ENCODE measurements around the gene UBXN11.

UBXN11 gene

DNA sequence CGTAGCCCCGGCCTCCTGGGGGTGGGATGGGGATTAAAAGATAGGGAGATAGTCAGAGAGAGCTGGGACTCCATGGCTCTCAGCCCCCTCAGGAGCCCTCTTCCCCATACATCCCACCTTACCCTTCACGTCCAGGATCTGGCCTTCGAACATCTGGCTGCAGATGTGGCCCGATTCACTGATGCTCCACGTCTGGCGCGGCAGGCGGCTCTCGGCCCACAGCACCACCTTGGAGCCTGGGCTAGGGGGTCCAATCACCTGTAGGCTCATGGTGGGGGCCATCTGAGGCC lies 15.6 kb upstream of the UBXN11 start:
- Histone ChIP-seq H3K79me2 (ENCODE audit: insufficient read depth, low read length) (no peaks in the 10 kb centered on the region), H3K4me1 (ENCODE audit: insufficient read depth, low read length) (peaks cover 20% of the 10 kb centered on the region), H3K4me2 (ENCODE audit: insufficient read depth, low read length) (no peak overlapping the region), H3K27me3 (ENCODE audit: insufficient read depth, low read length, poor library complexity) (no peaks in the 10 kb centered on the region), H3K4me3 (ENCODE audit: low read depth in 1 of 2, low read length in 2 of 2) (no peak overlapping the region), H2AFZ (ENCODE audit: low read depth, low read length) (no peak overlapping the region), H3K9me3 (ENCODE audit: insufficient read depth, low read length, severe bottlenecking) (no peaks in the 10 kb centered on the region), H3K27ac (ENCODE audit: low read length) (no peak overlapping the region), H3K36me3 (ENCODE audit: insufficient read depth, low read length) (no peaks in the 10 kb centered on the region), H4K20me1 (ENCODE audit: insufficient read depth, low read length) (no peaks in the 10 kb centered on the region), H3K9ac (ENCODE audit: low read depth, low read length) (peak overlapping the region; percentile 15; the same call in 1 of the 2 replicates)
- no peak for TF ChIP-seq EZH2 (IDR thresholded peaks at IDR 0.05; ENCODE audit: borderline replicate concordance, low read depth, low read length, severe bottlenecking)
- TF ChIP-seq, protein P1, sequence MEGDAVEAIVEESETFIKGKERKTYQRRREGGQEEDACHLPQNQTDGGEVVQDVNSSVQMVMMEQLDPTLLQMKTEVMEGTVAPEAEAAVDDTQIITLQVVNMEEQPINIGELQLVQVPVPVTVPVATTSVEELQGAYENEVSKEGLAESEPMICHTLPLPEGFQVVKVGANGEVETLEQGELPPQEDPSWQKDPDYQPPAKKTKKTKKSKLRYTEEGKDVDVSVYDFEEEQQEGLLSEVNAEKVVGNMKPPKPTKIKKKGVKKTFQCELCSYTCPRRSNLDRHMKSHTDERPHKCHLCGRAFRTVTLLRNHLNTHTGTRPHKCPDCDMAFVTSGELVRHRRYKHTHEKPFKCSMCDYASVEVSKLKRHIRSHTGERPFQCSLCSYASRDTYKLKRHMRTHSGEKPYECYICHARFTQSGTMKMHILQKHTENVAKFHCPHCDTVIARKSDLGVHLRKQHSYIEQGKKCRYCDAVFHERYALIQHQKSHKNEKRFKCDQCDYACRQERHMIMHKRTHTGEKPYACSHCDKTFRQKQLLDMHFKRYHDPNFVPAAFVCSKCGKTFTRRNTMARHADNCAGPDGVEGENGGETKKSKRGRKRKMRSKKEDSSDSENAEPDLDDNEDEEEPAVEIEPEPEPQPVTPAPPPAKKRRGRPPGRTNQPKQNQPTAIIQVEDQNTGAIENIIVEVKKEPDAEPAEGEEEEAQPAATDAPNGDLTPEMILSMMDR (IDR thresholded peaks at IDR 0.05; ENCODE audit: borderline replicate concordance, extremely low read depth, low read length, poor library complexity, severe bottlenecking), result no peak
- DNase-seq, result no peak
- no peak for ATAC-seq (ENCODE audit: insufficient read depth, low read depth)

DNA sequence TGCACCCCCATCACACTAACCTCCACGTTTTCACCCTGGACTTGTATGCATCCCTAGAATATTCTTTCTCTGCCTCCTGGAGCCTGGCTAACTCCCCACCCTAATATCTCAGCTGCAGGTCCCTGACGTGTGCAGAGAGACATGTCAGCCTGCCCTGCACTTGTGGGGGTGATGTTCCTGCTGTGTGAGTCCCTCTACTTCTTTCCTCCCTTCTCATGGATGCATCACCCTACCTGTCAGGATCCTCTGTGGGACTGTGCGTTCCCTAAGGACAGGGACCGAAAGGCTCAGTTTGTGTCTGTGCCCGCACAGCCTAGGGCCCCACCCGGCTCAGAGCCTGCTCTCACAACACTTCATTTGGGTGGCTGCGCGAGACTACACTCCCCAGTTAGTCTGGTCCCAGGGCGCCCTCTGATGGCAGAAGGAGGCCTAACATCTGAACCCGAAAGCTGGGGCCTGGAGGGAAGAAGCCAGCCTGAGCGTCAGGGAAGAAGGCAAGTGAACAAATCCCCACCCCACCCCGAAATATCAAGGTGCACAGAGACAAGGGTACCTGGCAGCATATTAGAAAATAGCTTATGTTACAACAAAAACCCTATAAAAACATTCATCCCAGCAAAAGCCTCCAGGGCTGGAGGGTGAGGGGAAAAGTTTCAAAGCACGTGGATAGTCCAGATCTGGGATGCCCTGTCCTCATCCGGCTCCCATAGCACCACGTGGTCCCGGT lies 15.0 kb upstream of the UBXN11 start:
- Histone ChIP-seq H3K4me1 (ENCODE audit: insufficient read depth, low read length) (peaks cover 15% of the 10 kb centered on the region), H3K36me3 (ENCODE audit: insufficient read depth, low read length) (no peaks in the 10 kb centered on the region), H3K27ac (ENCODE audit: low read length) (peak overlapping the region; percentile 19; the same call in 1 of the 2 replicates), H2AFZ (ENCODE audit: low read depth, low read length) (peak overlapping the region; percentile 71), H3K9ac (ENCODE audit: low read depth, low read length) (peak overlapping the region; percentile 17; the same call in 1 of the 2 replicates), H3K27me3 (ENCODE audit: insufficient read depth, low read length, poor library complexity) (no peaks in the 10 kb centered on the region), H4K20me1 (ENCODE audit: insufficient read depth, low read length) (no peaks in the 10 kb centered on the region), H3K4me2 (ENCODE audit: insufficient read depth, low read length) (peak overlapping the region; percentile 52), H3K4me3 (ENCODE audit: low read depth in 1 of 2, low read length in 2 of 2) (0 out of 4 replicates have a peak overlapping the region, but pooled peaks of 1 of the 2 experiments have one; percentile 13), H3K79me2 (ENCODE audit: insufficient read depth, low read length) (no peaks in the 10 kb centered on the region), H3K9me3 (ENCODE audit: insufficient read depth, low read length, severe bottlenecking) (no peaks in the 10 kb centered on the region)
- peak; percentile 97 for ATAC-seq (ENCODE audit: insufficient read depth, low read depth)
- no peak for TF ChIP-seq EZH2 (IDR thresholded peaks at IDR 0.05; ENCODE audit: borderline replicate concordance, low read depth, low read length, severe bottlenecking)
- TF ChIP-seq, protein P1 (IDR thresholded peaks at IDR 0.05; ENCODE audit: borderline replicate concordance, extremely low read depth, low read length, poor library complexity, severe bottlenecking), result peak; percentile 96
- DNase-seq, result peak; percentile 92

DNA sequence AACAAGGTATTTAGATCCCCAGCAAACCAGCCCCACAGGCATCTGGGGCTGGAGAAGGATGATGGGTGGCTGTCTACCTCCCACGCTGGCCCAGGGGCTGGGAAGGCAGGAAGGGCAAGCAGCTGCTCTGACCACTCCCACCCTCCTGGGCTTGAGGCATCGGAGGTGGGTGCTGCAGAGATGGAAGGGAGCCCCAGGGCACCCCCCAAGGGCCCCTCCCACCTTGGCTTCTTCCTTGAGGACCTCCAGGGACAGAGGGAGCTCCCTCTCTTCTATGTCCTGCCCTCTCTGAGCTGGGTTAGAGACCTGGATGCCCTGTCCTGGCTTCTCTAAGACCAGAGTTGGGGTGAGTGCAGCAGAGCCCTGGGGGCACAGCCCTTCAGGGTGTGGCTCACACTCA lies 14.5 kb upstream of the UBXN11 start:
- ATAC-seq (ENCODE audit: insufficient read depth, low read depth) (no peak), DNase-seq (no peak)
- TF ChIP-seq, protein P1 (IDR thresholded peaks at IDR 0.05; ENCODE audit: borderline replicate concordance, extremely low read depth, low read length, poor library complexity, severe bottlenecking), result no peak
- no peak for TF ChIP-seq EZH2 (IDR thresholded peaks at IDR 0.05; ENCODE audit: borderline replicate concordance, low read depth, low read length, severe bottlenecking)
- H3K9me3 ChIP-seq (ENCODE audit: insufficient read depth, low read length, severe bottlenecking), result no peaks in the 10 kb centered on the region
- H3K4me3 ChIP-seq (ENCODE audit: low read depth in 1 of 2, low read length in 2 of 2), result no peak overlapping the region
- H3K4me2 ChIP-seq (ENCODE audit: insufficient read depth, low read length), result peak overlapping the region; percentile 52; the same call in 1 of the 2 replicates
- H3K9ac ChIP-seq (ENCODE audit: low read depth, low read length), result peak overlapping the region; percentile 17; the same call in 1 of the 2 replicates
- no peak overlapping the region; the same call in 1 of the 2 replicates for H3K27ac ChIP-seq (ENCODE audit: low read length)
- no peaks in the 10 kb centered on the region for H3K27me3 ChIP-seq (ENCODE audit: insufficient read depth, low read length, poor library complexity)
- 0 out of 2 replicates have a peak overlapping the region, but pooled peaks have one; percentile 71 for H2AFZ ChIP-seq (ENCODE audit: low read depth, low read length)
- peaks cover 14% of the 10 kb centered on the region for H3K4me1 ChIP-seq (ENCODE audit: insufficient read depth, low read length)
- H4K20me1 ChIP-seq (ENCODE audit: insufficient read depth, low read length), result no peaks in the 10 kb centered on the region
- H3K36me3 ChIP-seq (ENCODE audit: insufficient read depth, low read length), result no peaks in the 10 kb centered on the region
- no peaks in the 10 kb centered on the region for H3K79me2 ChIP-seq (ENCODE audit: insufficient read depth, low read length)

Data from DND-41 (cell line).